GM19372 (cell line): ENCODE data around the gene FBXW7.
A peak's percentile ranks its signal among the peaks of the same experiment; 100 is the strongest.

Experiments
- ATAC-seq: cut with Tn5 transposase; IDR thresholded peaks from one replicate; pipeline ENCODE4 v1.9.1; 2021; ENCODE audit warnings: mild to moderate bottlenecking, low read depth, moderate library complexity; ENCODE audit not compliant: unreplicated experiment

FBXW7 gene

DNA sequence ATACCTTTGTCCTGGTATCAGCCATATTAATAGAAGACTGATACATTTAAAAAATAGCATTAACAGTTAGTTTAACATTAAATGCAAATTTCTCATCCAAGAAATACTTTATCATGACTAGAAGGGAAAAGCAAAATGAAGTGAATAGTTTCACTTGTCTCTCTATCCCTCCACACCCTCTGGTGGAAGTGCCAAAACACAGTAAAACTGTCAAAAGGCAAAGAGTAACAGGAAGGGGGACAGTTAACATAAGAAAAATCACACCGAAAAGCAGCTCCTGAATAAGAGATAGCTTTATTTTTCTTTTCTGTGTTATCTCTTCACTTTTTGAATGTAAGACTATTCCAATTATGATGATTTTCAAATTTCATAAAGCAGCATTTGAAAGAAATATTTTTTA lies 187.2 kb downstream of the FBXW7 start:
- no peak for ATAC-seq

DNA sequence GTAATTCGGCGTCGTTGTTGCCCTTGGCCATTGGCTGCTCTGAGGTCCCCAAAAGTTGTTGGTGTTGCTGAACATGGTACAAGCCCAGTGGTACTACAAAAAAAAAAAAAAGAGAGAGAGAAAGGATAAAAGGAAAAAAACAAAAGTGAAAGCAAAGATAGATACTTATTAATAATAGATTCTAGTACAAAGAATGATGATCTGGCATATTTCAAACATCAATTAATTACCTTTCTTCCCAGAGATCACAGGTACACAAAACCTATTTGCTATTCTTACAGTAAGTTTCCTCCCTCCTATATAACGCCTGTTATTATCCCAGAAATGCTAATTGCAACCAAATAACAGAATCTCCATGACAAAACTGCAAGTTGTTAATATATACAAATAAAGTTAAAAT lies 188.9 kb downstream of the FBXW7 start:
- no peak for ATAC-seq

DNA sequence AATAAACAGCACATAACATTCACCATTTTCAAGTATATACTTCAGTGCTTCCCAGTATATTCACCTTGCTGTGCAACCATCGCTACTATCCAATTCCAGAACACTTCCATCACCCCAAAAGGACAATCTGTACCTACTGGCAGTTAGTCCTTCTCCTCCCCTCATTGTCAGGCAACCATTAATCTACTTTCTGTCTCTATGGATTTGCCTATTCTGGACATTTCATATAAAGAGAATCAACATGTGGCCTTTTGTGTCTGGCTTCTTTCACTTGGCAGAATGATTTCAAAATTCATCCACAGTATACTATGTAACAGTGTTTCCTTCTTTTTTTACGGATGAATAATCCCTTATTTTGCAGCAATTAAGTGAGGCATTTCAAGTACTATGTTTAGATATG lies 189.4 kb downstream of the FBXW7 start:
- ATAC-seq: no peak

DNA sequence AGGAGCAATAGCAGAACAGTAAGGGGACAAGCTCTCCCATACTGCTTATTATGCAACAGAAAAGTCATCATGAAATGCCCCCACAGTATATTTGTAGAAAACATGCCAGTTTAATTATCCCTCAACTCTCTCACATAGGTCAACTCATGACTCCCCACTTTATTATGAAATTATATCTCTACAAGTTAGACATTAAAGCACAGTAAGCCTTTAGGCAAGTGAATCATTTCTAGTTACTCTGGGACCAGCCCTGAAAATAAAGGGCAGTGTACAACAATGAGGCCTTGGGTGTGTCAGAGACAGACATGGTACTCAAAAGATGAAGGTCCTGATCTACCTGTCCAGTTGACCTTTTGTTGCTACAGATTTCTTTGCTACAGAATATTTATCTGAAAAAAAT lies 191.9 kb downstream of the FBXW7 start:
- no peak for ATAC-seq

DNA sequence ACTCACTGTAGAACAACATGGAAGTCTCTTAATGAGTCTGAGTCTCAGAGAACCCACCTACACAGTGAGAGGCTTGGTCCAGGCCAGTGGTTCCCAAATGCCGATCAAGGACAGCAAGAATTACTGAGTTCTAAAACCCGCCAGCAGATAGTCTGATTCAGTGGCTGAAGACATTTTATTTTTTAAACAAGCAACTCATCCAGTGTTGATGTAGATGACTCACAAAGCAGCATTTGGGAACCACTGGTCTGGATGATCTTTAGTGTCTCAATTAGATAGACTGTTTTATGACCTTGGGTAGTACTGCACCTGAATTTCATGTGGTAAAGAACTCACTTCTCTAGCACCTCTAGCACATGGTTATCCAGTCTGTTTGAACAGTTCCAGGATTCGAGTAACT lies 193.6 kb downstream of the FBXW7 start:
- no peak for ATAC-seq

DNA sequence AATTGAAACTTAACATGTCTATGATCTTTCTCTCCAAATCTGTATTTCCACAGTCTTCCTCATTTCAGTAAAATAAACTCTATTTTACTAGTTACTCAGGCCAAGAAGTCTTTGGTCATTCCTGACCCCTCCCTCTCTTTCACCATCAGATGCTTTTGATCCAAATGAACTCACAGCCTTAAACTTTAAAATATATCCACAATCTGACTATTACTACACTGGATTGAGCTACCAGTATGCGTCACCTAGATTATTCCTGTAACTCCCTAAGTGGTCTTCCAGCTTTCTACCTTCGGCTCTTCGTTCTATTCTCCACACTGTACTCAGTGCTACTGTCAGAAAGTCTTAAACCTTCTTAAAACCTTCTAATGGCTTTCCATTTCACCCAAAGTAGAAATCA lies 195.1 kb downstream of the FBXW7 start:
- ATAC-seq: no peak

DNA sequence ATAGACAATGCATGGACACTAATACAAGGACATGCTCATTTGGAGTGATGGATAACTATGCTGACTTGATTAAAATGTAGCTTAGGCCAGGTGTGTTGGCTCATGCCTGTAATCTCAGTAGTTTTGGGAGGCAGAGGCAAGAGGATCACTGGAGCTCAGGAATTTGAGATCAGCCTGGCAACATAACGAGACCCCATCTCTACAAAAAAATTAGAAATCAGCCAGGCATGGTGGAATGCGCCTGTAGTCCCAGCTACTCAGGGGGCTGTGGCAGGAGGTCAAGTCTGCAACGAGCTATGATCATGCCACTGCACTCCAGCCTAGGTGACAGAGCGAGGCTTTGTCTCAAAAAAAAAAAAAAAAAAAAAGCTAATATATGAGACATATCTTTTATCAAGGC lies 196.3 kb downstream of the FBXW7 start:
- no peak for ATAC-seq

DNA sequence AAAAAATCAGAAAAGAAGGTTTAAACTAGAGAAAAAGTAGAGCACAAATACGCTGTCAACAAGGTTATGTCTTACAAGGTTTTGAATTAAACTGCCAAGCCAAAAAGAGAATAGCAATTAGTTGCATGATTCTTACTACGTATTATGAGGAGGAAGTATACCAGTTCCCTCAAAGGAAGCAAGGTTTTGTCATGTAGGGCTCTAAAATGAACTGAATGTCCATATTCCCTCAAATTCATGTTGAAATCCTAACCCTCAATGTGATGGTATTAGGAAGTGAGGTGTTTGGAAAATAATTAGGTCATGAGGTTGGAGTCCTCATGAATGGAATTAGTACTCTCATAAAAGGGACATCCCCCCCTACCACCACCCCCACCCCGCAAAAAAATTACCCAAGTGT lies 201.0 kb downstream of the FBXW7 start:
- no peak for ATAC-seq

DNA sequence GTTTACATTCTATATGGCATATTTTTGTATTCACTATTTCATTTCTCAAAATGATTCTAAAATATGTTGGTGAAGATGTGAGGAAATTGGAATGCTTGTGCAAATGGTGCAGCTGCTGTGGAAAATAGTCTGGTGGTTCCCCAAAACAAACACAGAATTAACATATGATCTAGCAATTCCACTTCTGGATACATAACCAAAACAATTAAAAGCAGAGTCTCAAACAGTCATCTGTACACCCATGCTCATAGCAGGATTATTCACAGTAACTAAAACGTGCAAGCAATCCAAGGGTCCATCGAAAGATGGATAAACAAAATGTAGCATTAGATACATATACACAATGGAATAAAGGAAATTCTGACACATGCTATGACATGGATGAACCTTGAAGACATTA lies 204.8 kb downstream of the FBXW7 start:
- no peak for ATAC-seq

DNA sequence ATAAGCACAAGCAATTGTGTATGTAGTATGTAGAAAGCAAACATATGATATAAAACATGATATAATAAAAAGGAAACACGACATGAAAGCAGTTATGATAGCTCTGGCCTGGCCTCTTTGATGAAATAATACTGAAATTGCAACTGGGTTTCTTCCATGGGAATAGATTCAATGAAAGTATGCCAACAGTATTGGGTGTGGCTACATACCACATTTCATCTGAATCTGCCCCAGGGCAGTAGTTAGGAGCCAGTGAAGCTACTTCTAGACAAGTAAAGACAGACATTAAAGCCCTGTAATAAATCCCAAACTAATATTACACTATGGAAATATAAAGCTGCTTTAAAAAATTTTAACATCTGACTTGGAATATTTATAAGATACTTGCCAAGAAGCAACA lies 207.3 kb downstream of the FBXW7 start:
- ATAC-seq: no peak

DNA sequence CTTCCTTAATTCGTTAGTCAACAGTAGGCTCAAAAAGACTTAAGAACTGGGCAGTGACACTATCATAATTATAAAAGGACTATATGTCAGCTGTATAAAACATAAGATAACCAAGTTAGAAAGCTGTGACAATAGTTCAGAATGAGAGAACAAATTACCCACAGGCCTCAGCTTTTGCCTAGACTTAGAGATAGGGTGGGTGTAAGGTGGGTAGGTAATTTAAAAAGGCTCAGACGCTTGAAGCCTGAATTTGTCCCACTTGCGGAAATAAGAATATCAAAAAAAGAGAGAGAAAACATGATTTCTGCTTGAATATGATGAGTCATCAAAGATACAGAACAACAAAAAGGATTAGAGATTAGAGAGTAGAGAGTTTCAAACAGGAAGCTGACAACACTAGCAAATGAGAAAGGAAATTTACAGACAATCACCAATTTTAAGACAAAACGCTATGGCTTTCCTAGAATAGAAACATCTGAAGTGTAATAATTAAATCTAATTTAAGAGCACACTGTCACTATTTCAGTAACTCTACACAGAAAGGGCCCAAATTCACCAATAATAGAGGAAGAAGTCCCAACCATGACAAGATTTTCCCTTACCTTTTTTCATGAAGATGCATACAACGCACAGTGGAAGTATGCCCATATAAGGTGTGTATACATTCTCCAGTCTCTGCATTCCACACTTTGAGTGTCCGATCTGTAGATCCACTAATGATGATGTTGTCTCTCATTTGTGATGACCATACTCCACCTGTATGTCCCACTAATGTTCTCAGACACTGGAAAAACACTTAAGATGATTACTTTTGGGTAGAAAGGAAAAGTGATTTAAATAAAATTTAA lies 208.1 kb downstream of the FBXW7 start:
- ATAC-seq: no peak

DNA sequence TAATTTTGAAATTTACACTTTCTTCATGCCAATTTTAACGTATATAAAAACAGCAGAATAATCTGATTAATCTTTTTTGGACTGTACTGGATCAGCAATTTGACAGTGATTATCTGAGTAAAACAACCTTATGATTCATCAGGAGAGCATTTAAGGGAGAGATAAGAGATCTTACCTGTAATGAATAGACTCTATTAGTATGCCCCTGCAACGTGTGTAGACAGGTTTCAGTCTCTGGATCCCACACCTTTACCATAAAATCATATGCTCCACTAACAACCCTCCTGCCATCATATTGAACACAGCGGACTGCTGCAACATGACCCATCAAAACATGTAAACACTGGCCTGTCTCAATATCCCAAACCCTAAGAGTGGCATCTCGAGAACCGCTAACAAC lies 210.1 kb downstream of the FBXW7 start:
- ATAC-seq: no peak

DNA sequence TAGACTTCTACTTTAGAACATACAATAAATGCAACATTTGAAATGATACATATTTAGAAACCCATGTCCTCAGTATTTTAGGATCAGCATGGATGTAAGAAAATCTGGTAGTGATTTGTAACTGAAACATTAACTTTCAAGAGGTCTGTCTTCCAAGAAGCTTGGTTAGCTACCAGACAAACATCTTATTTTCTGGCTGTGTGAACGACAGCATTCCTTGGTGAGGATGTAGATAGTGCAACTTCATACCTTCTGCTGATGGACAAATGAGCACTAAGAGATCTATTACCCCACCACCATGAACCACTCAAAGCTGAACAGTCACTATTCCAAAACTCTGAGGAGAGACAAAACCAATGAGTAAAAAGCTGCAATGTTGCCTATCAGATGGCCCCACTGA lies 212.7 kb downstream of the FBXW7 start:
- ATAC-seq: no peak

DNA sequence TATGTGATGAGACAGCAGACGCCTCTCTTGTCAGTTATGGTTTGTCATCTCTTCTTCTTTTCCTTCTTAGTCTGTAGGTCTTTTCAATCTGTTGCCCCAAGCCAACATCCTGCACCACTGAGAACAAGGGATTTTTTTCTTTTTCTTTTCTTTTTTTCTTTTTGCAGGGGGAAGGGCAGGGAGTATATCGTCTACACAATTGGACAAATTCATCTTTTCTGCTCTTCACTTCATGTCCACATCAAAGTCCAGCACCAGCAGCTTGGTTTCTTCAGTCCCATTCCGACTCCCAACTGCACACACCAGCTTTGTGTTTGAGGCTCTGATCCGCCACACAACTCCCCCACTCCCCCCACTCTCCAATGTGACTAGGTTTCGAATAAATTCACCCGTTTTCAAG lies 213.2 kb downstream of the FBXW7 start:
- ATAC-seq: no peak

DNA sequence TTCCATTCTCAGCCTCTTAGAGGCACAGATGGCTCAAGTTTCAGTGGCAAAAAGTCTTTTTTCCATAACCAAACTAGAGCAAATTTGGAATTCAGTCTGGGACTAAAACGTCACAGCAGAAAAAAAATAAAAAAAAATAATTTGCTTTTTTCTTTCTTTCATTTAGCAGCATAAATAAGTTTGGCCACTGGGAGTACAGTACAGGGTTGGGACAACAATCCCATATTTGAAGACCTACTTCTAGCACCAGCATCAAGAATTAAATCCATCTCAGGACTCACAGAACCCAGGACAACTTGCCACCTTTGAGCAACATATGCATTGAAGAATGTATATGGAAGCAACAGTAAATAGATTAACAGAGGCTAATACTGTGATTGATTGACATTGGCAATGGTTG lies 214.0 kb downstream of the FBXW7 start:
- ATAC-seq: no peak

DNA sequence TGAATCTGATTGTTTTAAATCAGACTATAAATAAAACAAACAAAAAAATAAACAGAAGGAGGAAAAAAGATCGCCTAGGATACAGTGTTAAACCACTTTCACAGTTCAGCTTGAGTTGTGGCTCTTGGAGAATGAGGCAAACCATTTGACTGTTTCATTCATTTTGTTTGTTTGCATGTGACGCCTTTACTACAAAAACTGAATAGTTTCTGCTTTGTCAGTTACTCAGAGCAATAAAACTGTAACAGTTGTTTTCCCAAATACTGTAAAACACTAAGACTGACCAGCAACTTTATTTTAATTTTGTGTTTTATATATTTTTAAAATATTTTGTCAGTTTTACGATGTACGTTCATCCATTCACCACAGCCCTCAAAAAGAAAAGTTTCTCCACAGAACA lies 214.5 kb downstream of the FBXW7 start:
- no peak for ATAC-seq

DNA sequence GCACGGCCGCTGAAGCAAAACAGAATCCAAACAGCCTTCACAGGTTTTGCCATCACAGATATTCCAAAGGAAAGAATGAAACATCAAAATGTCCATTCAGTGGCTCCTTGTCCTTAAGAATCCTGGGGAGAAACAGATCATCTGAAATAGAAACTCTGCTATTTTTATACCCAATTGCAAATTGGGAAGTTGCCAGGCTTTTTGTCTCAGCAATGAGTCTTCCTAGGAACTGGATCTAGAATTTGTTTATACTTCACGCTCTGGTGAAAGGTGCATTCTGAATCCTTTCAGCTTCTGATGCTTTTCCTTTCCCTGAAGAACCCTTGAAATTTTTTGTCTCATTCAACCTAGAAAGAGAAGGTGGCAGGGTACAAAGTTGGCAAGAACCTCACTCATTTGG lies 218.9 kb downstream of the FBXW7 start:
- ATAC-seq: no peak

DNA sequence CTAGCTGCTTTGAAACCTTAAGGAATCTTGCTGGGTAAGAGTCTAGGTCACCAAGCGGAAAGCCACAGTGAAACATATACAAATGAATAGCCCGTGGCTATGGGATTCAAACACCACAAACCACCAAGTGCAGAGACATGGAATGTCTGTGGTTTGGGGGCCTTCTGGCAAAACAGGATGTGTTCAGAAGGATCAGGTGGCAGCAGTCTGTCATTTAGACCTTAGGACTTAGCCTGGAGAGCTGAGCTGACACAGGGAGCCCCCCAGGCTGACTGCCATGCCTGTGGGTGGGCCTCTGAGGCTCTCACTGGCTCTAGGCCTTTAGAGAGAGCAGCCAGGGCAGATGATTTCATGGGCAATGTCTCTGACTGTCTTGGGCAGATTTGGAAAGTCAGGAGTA lies 225.6 kb downstream of the FBXW7 start:
- ATAC-seq: no peak

DNA sequence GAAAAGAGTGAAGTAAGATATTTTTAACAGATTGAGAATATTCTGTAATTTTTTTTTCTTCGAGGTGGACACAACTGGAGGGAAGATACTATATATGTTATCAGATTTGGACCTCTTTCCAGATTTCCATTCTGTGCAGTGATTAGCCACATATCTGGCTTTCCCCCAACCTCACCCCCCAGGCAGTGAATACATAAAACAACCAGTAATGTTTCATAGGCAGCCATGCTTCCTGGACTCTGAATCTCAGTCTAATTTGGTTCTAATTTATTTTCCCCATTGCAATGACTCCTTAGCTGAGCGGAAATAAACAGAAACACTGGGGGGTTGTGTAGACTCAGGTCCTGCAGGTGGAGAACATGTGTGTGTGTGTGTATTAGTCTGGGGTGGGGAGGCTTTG lies 226.5 kb downstream of the FBXW7 start:
- ATAC-seq: no peak

DNA sequence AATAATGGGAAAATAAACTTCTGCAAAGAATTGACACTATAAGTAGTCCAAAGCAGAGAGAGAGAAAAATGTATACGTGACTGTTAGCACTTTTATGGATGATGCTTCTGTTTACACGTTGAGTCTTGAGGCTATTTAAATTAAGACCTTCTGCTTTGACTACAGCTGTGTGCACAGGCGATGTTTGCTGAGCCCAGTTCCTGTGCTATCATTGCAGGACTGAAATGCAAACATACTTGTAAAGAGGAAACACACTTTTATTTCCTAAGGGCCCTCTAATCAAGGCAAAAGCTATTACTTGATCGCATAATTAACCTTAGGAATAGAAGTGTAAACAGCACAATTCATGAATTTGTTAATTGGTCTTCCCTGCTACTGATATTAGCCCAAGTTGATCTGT lies 226.9 kb downstream of the FBXW7 start:
- no peak for ATAC-seq

DNA sequence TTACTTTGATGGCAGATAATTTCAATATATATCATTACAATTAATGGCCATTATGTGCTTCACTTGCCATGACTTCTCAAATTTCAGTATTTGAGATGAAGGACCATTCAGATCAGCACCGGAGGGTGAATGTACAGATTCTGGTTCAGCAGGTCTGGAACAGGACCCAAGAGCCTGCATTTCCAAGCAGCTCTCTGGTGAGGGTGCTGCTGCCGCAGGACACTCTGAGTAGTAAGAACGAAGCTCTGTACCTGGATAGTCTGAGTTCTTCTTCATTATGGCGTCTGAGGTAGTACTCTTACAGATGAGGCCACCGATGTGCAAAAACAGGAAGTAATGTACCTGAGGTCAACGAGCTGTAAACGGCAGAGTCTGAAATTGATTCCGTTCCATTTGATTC lies 228.2 kb downstream of the FBXW7 start:
- no peak for ATAC-seq

DNA sequence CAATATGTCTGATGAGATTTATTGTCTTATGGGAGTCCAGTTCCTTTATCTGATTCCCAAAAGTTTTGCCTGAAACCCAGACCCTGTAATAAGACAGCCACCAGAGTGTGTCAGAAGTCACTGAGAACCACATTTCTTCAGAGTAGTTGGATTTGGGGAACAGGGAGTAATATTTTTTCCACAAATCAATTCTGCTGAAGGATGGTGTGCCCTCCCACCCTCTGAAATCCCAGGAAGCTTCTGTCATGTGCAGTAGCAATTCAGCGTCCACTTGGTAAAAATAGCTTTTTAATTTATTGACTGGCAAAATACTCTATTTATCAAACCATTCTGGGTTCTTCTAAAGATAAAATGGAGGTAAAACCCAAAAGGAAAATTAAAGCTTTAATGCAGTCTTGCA lies 229.4 kb downstream of the FBXW7 start:
- no peak for ATAC-seq

DNA sequence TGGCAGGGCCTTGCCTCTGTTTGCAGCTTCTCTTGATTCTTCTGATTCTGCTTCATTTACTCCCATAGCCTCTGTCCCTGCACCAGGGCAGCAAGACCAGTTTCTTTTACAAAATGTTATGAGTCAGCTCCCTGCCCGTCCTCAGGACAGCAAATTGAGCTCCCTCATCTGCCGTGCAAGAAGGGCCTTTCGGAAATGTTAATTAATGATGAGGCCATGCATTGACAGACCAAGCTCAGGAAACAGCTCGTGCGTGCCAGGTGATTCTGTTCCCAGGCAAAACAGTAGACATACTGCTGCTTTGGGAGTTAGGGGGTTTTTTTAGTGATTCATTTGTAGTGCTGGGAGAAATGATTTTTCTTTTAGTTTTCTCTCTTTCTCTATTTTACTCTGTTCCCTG lies 231.7 kb downstream of the FBXW7 start:
- peak; percentile 85 for ATAC-seq
